HCT116 (cell line): Measurements from ENCODE around the gene SIRT6. TPM values are rescaled to one million over a fixed set of nuclear protein-coding genes. Genes with fewer than 3 reads are reported as not detected.

Source experiments
- ATAC-seq: fragments of 200-7000 bp; cut with Tn5 transposase; 2 replicates; pipeline ENCODE4 v1.9.1; 2020; ENCODE audit warnings: mild to moderate bottlenecking, moderate library complexity
- BruUV-seq: library from RNA; stranded (reverse); fragments of 400-500 nt; replicated peaks from 2 replicates; lab custom pipeline; 2021; lab: Mats Ljungman, UMichigan
- CTCF ChIA-PET: fragments of 300-600 bp; sonication (Branson Sonifier 250); formaldehyde crosslinking; loops from one replicate; lab custom pipeline; 2021; ENCODE audit warnings: antibody characterized with exemption; lab: Charles Lee
- POLR2A ChIA-PET: fragments of 300-600, 350-600 bp; sonication (Branson Sonifier 250); formaldehyde crosslinking; loops from one replicate; lab custom pipeline; 2021; ENCODE audit warnings: antibody characterized with exemption; lab: Charles Lee
- RAD21 ChIA-PET, 2 experiments: fragments of 300-600 bp; sonication (Branson Sonifier 250); formaldehyde crosslinking; loops; one replicate each; lab custom pipeline; 2023; ENCODE audit warnings: low total read pairs in 2 of 2; ENCODE audit not compliant: uncharacterized antibody in 2 of 2, unreplicated experiment in 2 of 2, low non-redundant PET in 1 of 2; lab: Charles Lee
- DNase-seq: peaks from one replicate; pipeline ENCODE4 v3.0.0-alpha.2; 2010; ENCODE audit warnings: low read depth, low spot score
- H2AFZ ChIP-seq: fragments of 200-600 bp; shearing (Covaris generic), sonication (generic); 2 replicates; pipeline ENCODE4 v1.6.1; 2017; ENCODE audit warnings: low read depth, mixed run types, mixed read lengths, antibody characterized with exemption, low read length; ENCODE audit not compliant: poor library complexity, severe bottlenecking
- H3K27ac ChIP-seq: 2 replicates; pipeline ENCODE4 v1.5.1; 2012; ENCODE audit warnings: low read depth, low read length
- H3K27me3 ChIP-seq: fragments of 200-600 bp; sonication (generic); 2 replicates; pipeline ENCODE4 v1.6.1; 2016; ENCODE audit warnings: mixed run types, low read length, mixed read lengths; ENCODE audit not compliant: insufficient read depth
- H3K36me3 ChIP-seq, 2 experiments: fragments of 200-500 bp in 1 of 2; fragments of 200-600 bp in 1 of 2; sonication (Bioruptor generic) in 1 of 2; sonication (generic) in 1 of 2; 2 replicates each; pipeline versions ENCODE4 v1.5.1 to v1.6.1; 2014 to 2016; ENCODE audit warnings: low read length in 2 of 2, inconsistent platforms in 1 of 2, mixed read lengths in 1 of 2, mixed run types in 1 of 2; ENCODE audit not compliant: insufficient read depth in 2 of 2, control insufficient read depth in 1 of 2
- H3K4me1 ChIP-seq, 2 experiments: fragments of 200-600 bp in 1 of 2; sonication (generic) in 1 of 2; 2 replicates each; pipeline versions ENCODE4 v1.5.1 to v1.6.1; 2012 to 2017; ENCODE audit warnings: low read length in 2 of 2, inconsistent platforms in 1 of 2, mild to moderate bottlenecking in 1 of 2, mixed read lengths in 1 of 2, mixed run types in 1 of 2, moderate library complexity in 1 of 2; ENCODE audit not compliant: insufficient read depth in 2 of 2, control insufficient read depth in 1 of 2
- H3K4me2 ChIP-seq: fragments of 200-600 bp; sonication (generic); 2 replicates; pipeline ENCODE4 v1.6.1; 2017; ENCODE audit warnings: mixed run types, low read length, mixed read lengths
- H3K4me3 ChIP-seq, 2 experiments: fragments of 200-600 bp in 1 of 2; sonication (generic) in 1 of 2; replicated peaks in 1 of 2; 2 replicates each; pipeline ENCODE4 v1.5.1; 2011 to 2016; ENCODE audit warnings: low read length in 2 of 2, control low read depth in 1 of 2, low read depth in 1 of 2, mild to moderate bottlenecking in 1 of 2, mixed read lengths in 1 of 2, mixed run types in 1 of 2
- H3K79me2 ChIP-seq: fragments of 200-600 bp; sonication (generic); 2 replicates; pipeline ENCODE4 v1.6.1; 2017; ENCODE audit warnings: mild to moderate bottlenecking, mixed run types, low read length, moderate library complexity, mixed read lengths; ENCODE audit not compliant: insufficient read depth
- H3K9ac ChIP-seq: fragments of 200-600 bp; sonication (generic); 2 replicates; pipeline ENCODE4 v1.6.1; 2016; ENCODE audit warnings: low read length, mixed read lengths
- H3K9me2 ChIP-seq: fragments of 200-600 bp; sonication (generic), shearing (Covaris generic); 2 replicates; pipeline ENCODE4 v1.6.1; 2017; ENCODE audit warnings: mixed run types, mild to moderate bottlenecking, moderate library complexity; ENCODE audit not compliant: insufficient read depth
- H3K9me3 ChIP-seq, 2 experiments: fragments of 200-500 bp in 1 of 2; fragments of 200-600 bp in 1 of 2; sonication (Bioruptor generic) in 1 of 2; sonication (generic) in 1 of 2; 2 replicates each; pipeline ENCODE4 v1.6.1; 2014 to 2017; ENCODE audit warnings: low read length in 2 of 2, mixed read lengths in 2 of 2, inconsistent platforms in 1 of 2, low read depth in 1 of 2, mild to moderate bottlenecking in 1 of 2, mixed run types in 1 of 2, moderate library complexity in 1 of 2; ENCODE audit not compliant: control insufficient read depth in 1 of 2, insufficient read depth in 1 of 2
- H4K20me1 ChIP-seq: fragments of 200-600 bp; sonication (generic), shearing (Covaris generic); 2 replicates; pipeline ENCODE4 v1.6.1; 2017; ENCODE audit warnings: mixed run types, mild to moderate bottlenecking, moderate library complexity; ENCODE audit not compliant: insufficient read depth
- ATF3 ChIP-seq: IDR thresholded peaks from 2 replicates; pipeline ENCODE4 v1.6.1; 2012
- CBX3 ChIP-seq: IDR thresholded peaks from 2 replicates; pipeline ENCODE4 v1.6.1; 2012; ENCODE audit warnings: low read depth
- CEBPB ChIP-seq: IDR thresholded peaks from 2 replicates; pipeline ENCODE4 v1.6.1; 2012; ENCODE audit warnings: low read depth
- CTCF ChIP-seq, 3 experiments: fragments of 200-600 bp in 1 of 3; sonication (generic) in 1 of 3; IDR thresholded peaks in 2 of 3; conservative IDR thresholded peaks in 1 of 3; 2 replicates each; pipeline ENCODE4 v1.5.1; 2012 to 2017; ENCODE audit warnings: low read depth in 2 of 3, low read length in 2 of 3, antibody characterized with exemption in 1 of 3, borderline replicate concordance in 1 of 3, control low read depth in 1 of 3, mild to moderate bottlenecking in 1 of 3, mixed read lengths in 1 of 3, mixed run types in 1 of 3, moderate library complexity in 1 of 3; ENCODE audit not compliant: insufficient read depth in 1 of 3
- EGR1 ChIP-seq: IDR thresholded peaks from 2 replicates; pipeline ENCODE4 v1.6.1; 2012; ENCODE audit warnings: low read depth
- ELF1 ChIP-seq: IDR thresholded peaks from 2 replicates; pipeline ENCODE4 v1.6.1; 2012; ENCODE audit warnings: low read depth, borderline replicate concordance
- EZH2 ChIP-seq: fragments of 200-600 bp; sonication (generic); IDR thresholded peaks from 2 replicates; pipeline ENCODE4 v1.6.1; 2017; ENCODE audit warnings: antibody characterized with exemption, mixed run types
- EZH2phosphoT487 ChIP-seq: fragments of 200-600 bp; IDR thresholded peaks from 2 replicates; pipeline ENCODE4 v1.6.1; 2018; ENCODE audit warnings: antibody characterized with exemption, borderline replicate concordance
- FOSL1 ChIP-seq: IDR thresholded peaks from 2 replicates; pipeline ENCODE4 v1.6.1; 2012; ENCODE audit warnings: low read depth
- JUND ChIP-seq: IDR thresholded peaks from 2 replicates; pipeline ENCODE4 v1.6.1; 2012
- MAX ChIP-seq: IDR thresholded peaks from 2 replicates; pipeline ENCODE4 v1.6.1; 2012
- POLR2A ChIP-seq: IDR thresholded peaks from 2 replicates; pipeline ENCODE4 v1.7.0; 2011; ENCODE audit warnings: borderline replicate concordance; ENCODE audit not compliant: insufficient read depth, insufficient read length; ENCODE audit errors: extremely low read depth
- RAD21 ChIP-seq: IDR thresholded peaks from 2 replicates; pipeline ENCODE4 v1.6.1; 2012; ENCODE audit warnings: low read depth, mild to moderate bottlenecking
- SIN3A ChIP-seq: IDR thresholded peaks from 2 replicates; pipeline ENCODE4 v1.6.1; 2012; ENCODE audit warnings: low read depth
- SP1 ChIP-seq: IDR thresholded peaks from 2 replicates; pipeline ENCODE4 v1.6.1; 2012; ENCODE audit warnings: low read depth
- YY1 ChIP-seq: IDR thresholded peaks from 2 replicates; pipeline ENCODE4 v1.6.1; 2011; ENCODE audit warnings: low read length, low read depth, moderate library complexity, mild to moderate bottlenecking; ENCODE audit not compliant: insufficient replicate concordance; ENCODE audit errors: extremely low read depth
- ZNF274 ChIP-seq: fragments of 200-500 bp; sonication (Bioruptor generic); IDR thresholded peaks from 2 replicates; pipeline ENCODE4 v1.6.1; 2014; ENCODE audit warnings: mild to moderate bottlenecking, low read depth, low read length, inconsistent platforms
- intact Hi-C: fragments of 100-400 bp; cut with micrococcal nuclease; formaldehyde crosslinking; loops from 2 replicates; pipeline ENCODE4 v1.10.0; 2022
- total RNA-seq: library from RNA; stranded (reverse); gene quantifications from one replicate; pipeline ENCODE4 v1.2.1, GENCODE V29; 2021; ENCODE audit not compliant: unreplicated experiment

The SIRT6 gene
- total RNA-seq, 1 experiment from 2014 or later = 36.3 TPM

GRCh38 chr19:4178990-4179389, 3.4 kb downstream of the SIRT6 start:
- ChIA-PET POLR2A (no interaction called here), RAD21 (no interaction called here), CTCF (no interaction called here)
- no peak for TF ChIP-seq EGR1
- no peak for TF ChIP-seq EZH2
- TF ChIP-seq CBX3 = no peak
- TF ChIP-seq ELF1 = no peak
- no peak for TF ChIP-seq JUND
- TF ChIP-seq SIN3A = no peak
- TF ChIP-seq RAD21 = no peak
- no peak for TF ChIP-seq YY1
- no peak for TF ChIP-seq MAX
- no peak for TF ChIP-seq ATF3
- no peak for TF ChIP-seq POLR2A
- no peak for TF ChIP-seq ZNF274
- no peak for TF ChIP-seq SP1
- no peak for TF ChIP-seq CEBPB
- no peak for TF ChIP-seq CTCF (IDR thresholded peaks at IDR 0.05 in 2 of 3, conservative IDR thresholded peaks at IDR 0.05 in 1 of 3; ENCODE audit: borderline replicate concordance in 1 of 3, insufficient read depth in 1 of 3, low read depth in 2 of 3, low read length in 2 of 3)
- no peak for TF ChIP-seq FOSL1
- no peak for TF ChIP-seq EZH2phosphoT487
- Histone ChIP-seq H3K27me3 (no peaks in the 10 kb centered on the region), H3K36me3 (no peaks in the 10 kb centered on the region), H3K27ac (no peak overlapping the region), H3K9me2 (no peaks in the 10 kb centered on the region), H3K4me1 (peaks cover 10 to 19% of the 10 kb centered on the region in 2 experiments), H4K20me1 (no peaks in the 10 kb centered on the region), H3K9ac (no peak overlapping the region), H3K79me2 (peaks cover 15% of the 10 kb centered on the region), H3K4me3 (no peak overlapping the region), H2AFZ (no peak overlapping the region), H3K4me2 (no peak overlapping the region), H3K9me3 (no peaks in the 10 kb centered on the region)
- BruUV-seq = no TSS peak
- intact Hi-C loops = no loop called here
- DNase-seq (no peak), ATAC-seq (no peak)
